Activated CD8-positive, alpha-beta T cell treated with anti-CD3 and anti-CD28 coated beads for 36 hours (primary cell): Measurements from ENCODE around the gene MTMR12. TPM values are rescaled to one million over a fixed set of nuclear protein-coding genes. Genes with fewer than 3 reads are reported as not detected.

ENCODE experiments used
- ATAC-seq: fragments of 200-7000 bp; cut with Tn5 transposase; one replicate; pipeline ENCODE4 v1.10.0; 2021; ENCODE audit warnings: mild to moderate bottlenecking, moderate library complexity
- CTCF ChIA-PET: fragments of 350-600 bp; sonication (Branson Sonifier 250); formaldehyde crosslinking; loops from one replicate; lab custom pipeline; 2021; ENCODE audit warnings: antibody characterized with exemption; lab: Charles Lee
- POLR2A ChIA-PET: fragments of 350-600 bp; sonication (Branson Sonifier 250); formaldehyde crosslinking; loops from one replicate; lab custom pipeline; 2021; ENCODE audit warnings: antibody characterized with exemption; lab: Charles Lee
- DNase-seq: peaks from one replicate; pipeline ENCODE4 v3.0.0-alpha.2; 2020
- H3K27ac Mint-ChIP-seq: one replicate; pipeline ENCODE4 v1.8.0; 2021; ENCODE audit warnings: mild to moderate bottlenecking, mixed read lengths
- H3K27me3 Mint-ChIP-seq: one replicate; pipeline ENCODE4 v1.8.0; 2021; ENCODE audit warnings: mixed read lengths
- H3K36me3 Mint-ChIP-seq: one replicate; pipeline ENCODE4 v1.8.0; 2021; ENCODE audit warnings: low read depth, mixed read lengths
- H3K4me1 Mint-ChIP-seq: one replicate; pipeline ENCODE4 v1.8.0; 2021; ENCODE audit warnings: low read depth, mixed read lengths
- H3K4me3 Mint-ChIP-seq: one replicate; pipeline ENCODE4 v1.8.0; 2021; ENCODE audit warnings: mild to moderate bottlenecking, moderate library complexity, mixed read lengths
- H3K9me3 Mint-ChIP-seq: one replicate; pipeline ENCODE4 v1.8.0; 2021; ENCODE audit warnings: mixed read lengths
- intact Hi-C: fragments of 100-400 bp; cut with micrococcal nuclease; formaldehyde crosslinking; loops from one replicate; pipeline ENCODE4 v1.10.0; 2022
- total RNA-seq, 2 experiments: library from RNA; stranded (reverse); gene quantifications; one replicate each; pipeline ENCODE4 v1.2.3, GENCODE V29; 2021
- TF ChIP-seq, protein P1 (sequence below): fragments of 200-600 bp; IDR thresholded peaks from one replicate; pipeline ENCODE4 v1.8.0; 2022; ENCODE audit warnings: antibody characterized with exemption, mild to moderate bottlenecking

The MTMR12 gene
- total RNA-seq, 2 experiments from 2014 or later, result 19.7 to 19.9 TPM

DNA sequence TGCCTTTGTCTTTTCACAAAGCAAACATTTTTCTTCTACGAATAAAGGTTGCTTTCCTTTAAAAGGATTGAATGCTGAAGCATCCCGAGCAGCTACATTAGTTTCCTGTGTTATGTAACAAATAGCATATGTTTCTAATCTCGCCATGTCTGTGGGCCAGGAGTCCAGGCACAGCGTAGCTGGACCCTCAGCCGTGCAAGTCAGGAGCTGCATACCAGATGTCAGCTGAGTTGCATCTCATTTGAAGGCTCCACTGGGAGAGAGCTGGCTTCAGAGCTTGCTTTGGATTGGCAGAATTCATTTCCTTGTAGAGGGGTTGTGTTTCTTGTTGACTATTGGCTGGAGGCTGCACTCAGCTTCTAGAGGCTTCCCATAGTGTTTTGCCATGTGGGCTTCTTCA is 122.6 kb downstream of the MTMR12 start:
- ChIA-PET CTCF (interaction anchor here (1.0 to 1.6 kb wide), 2 partner anchors 18 to 43 kb away, joined by 3 to 4 read pairs; no protein-coding TSS in a partner anchor), POLR2A (no interaction called here)
- intact Hi-C loops, result no loop called here
- Mint-ChIP-seq H3K36me3 (no peaks in the 10 kb centered on the region), H3K9me3 (peaks cover 6% of the 10 kb centered on the region), H3K4me3 (no peak overlapping the region), H3K4me1 (no peaks in the 10 kb centered on the region), H3K27me3 (peaks cover 11% of the 10 kb centered on the region), H3K27ac (no peak overlapping the region)
- ATAC-seq (no peak), DNase-seq (no peak)
- TF ChIP-seq, protein P1, sequence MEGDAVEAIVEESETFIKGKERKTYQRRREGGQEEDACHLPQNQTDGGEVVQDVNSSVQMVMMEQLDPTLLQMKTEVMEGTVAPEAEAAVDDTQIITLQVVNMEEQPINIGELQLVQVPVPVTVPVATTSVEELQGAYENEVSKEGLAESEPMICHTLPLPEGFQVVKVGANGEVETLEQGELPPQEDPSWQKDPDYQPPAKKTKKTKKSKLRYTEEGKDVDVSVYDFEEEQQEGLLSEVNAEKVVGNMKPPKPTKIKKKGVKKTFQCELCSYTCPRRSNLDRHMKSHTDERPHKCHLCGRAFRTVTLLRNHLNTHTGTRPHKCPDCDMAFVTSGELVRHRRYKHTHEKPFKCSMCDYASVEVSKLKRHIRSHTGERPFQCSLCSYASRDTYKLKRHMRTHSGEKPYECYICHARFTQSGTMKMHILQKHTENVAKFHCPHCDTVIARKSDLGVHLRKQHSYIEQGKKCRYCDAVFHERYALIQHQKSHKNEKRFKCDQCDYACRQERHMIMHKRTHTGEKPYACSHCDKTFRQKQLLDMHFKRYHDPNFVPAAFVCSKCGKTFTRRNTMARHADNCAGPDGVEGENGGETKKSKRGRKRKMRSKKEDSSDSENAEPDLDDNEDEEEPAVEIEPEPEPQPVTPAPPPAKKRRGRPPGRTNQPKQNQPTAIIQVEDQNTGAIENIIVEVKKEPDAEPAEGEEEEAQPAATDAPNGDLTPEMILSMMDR, result no peak

DNA sequence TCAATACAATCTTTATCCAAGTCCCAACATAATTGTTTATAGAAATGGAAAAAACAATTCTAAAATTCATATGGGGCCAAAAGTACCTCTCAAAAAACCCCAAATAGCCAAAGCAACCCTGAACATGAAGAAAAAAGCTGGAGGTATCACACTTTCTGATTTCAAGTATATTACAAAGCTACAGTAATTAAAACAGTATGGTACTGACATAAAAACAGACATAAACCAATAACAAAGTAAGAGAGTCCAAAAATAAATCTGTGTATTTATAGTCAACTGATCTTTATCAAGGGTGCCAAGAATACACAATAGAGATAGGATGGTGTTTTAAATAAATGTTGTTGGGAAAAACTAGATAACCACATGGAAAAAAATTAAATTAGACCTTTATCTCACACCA is 125.1 kb downstream of the MTMR12 start:
- no peak overlapping the region for H3K27ac Mint-ChIP-seq
- H3K4me1 Mint-ChIP-seq, result no peaks in the 10 kb centered on the region
- H3K36me3 Mint-ChIP-seq, result no peaks in the 10 kb centered on the region
- ChIA-PET POLR2A (no interaction called here), CTCF (no interaction called here)
- H3K9me3 Mint-ChIP-seq, result peaks cover 6% of the 10 kb centered on the region
- DNase-seq, result no peak
- no peak for ATAC-seq
- intact Hi-C loops, result no loop called here
- no peak overlapping the region for H3K4me3 Mint-ChIP-seq
- peaks cover 2% of the 10 kb centered on the region for H3K27me3 Mint-ChIP-seq
- TF ChIP-seq, protein P1, result no peak

DNA sequence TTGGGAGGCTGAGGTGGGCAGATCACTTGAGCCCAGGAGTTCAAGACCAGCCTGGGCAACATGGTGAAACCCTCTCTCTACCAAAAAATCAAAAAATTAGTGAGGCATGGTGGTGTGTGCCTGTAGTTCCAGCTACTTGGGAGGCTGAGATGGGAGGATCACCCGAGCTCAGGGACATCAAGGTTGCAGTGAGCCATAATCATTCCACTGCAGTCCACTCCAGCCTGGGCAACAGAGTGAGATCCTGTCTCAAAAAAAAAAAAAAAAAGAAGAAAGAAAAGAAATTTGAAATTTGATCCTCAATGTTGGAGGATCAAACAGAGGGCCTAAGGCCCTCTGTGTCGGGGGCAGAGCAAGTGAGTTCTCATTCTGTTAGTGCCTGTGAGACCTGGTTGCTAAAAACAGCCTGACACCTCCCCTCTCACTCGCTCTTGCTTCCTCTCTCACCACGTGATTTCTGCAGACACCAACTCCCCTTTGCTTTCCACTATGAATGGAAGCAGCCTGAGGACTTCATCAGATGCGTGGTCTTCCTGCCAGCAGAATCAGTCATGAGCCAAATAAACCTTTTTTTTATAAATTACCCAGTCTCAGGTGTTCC is 130.2 kb downstream of the MTMR12 start:
- Mint-ChIP-seq H3K27ac (no peak overlapping the region), H3K9me3 (peaks cover 1% of the 10 kb centered on the region), H3K4me1 (no peaks in the 10 kb centered on the region), H3K27me3 (peaks cover 2% of the 10 kb centered on the region), H3K36me3 (no peaks in the 10 kb centered on the region), H3K4me3 (no peak overlapping the region)
- DNase-seq, result no peak
- ChIA-PET CTCF (no interaction called here), POLR2A (no interaction called here)
- ATAC-seq, result peak; percentile 53
- TF ChIP-seq, protein P1, result no peak
- intact Hi-C loops, result no loop called here

Other genes with a start within 250 kb of the MTMR12 start
- 10 to 100 TPM; 53.2 to 56.7 TPM for gene GOLPH3, start 138.6 kb downstream of the MTMR12 start, total RNA-seq
- gene ZFR, start 131.8 kb upstream of the MTMR12 start, total RNA-seq, result 10 to 100 TPM; 56.8 to 59.2 TPM